ENCODE data around the gene VTI1B. TPM values are rescaled to one million over a fixed set of nuclear protein-coding genes. Genes with fewer than 3 reads are reported as not detected.

Gene VTI1B
- total RNA-seq, 2 experiments from 2014 or later, result 41.5 to 93.3 TPM

DNA sequence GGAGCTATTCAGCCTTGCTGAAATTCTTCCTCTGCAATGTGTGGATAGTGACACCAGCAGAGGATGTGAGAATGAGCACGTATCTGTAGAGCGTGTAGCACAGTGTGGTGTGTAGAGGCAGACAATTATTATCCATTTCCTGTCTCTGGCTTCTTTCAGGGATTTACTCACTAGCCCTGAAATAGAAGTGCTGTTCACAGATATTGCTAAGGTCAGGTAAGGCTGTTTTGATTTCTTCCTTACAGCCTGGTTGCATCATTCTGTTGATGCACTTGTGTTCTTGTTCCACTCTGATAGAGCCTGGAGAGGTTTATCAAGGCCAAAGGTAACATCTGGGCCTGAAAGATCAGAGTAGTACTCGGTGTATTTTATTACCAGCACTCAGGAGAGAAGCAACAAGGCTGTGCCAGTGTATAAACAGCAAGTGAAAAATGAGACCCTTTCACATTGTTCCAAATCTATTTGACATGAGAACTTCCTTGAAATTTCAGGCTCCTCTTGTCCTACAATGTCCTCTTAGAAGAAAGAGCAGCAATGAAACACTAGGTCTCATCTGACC lies 38.0 kb downstream of the VTI1B start:
- ChIA-PET CTCF (ENCODE audit: unreplicated experiment) (no interaction called here), POLR2A (interaction anchor here (1.1 kb wide), 1 partner anchor 11 kb away, joined by 3 read pairs; no protein-coding TSS in a partner anchor)
- Histone ChIP-seq H3K9me2 (ENCODE audit: insufficient read depth, low read length) (no peaks in the 10 kb centered on the region), H3K4me2 (ENCODE audit: low read length) (no peak overlapping the region), H3K9me3 (ENCODE audit: low read length) (no peaks in the 10 kb centered on the region), H3K4me3 (ENCODE audit: low read depth, low read length, poor library complexity, severe bottlenecking) (no peak overlapping the region), H3K4me1 (ENCODE audit: insufficient read depth, low read length, poor library complexity, severe bottlenecking) (no peaks in the 10 kb centered on the region), H4K20me1 (ENCODE audit: insufficient read depth, low read length) (no peaks in the 10 kb centered on the region), H2AFZ (ENCODE audit: low read length) (no peak overlapping the region), H3K27ac (ENCODE audit: low read depth, low read length, poor library complexity, severe bottlenecking) (no peak overlapping the region), H3K79me2 (ENCODE audit: insufficient read depth, low read depth, low read length) (no peaks in the 10 kb centered on the region), H3K36me3 (ENCODE audit: insufficient read depth, low read length) (no peaks in the 10 kb centered on the region)
- intact Hi-C loops (cut with micrococcal nuclease; ENCODE audit: unreplicated experiment), result no loop called here
- no peak for TF ChIP-seq EZH2phosphoT487 (IDR thresholded peaks at IDR 0.05; ENCODE audit: borderline replicate concordance, low read depth, low read length)
- TF ChIP-seq, protein P1, sequence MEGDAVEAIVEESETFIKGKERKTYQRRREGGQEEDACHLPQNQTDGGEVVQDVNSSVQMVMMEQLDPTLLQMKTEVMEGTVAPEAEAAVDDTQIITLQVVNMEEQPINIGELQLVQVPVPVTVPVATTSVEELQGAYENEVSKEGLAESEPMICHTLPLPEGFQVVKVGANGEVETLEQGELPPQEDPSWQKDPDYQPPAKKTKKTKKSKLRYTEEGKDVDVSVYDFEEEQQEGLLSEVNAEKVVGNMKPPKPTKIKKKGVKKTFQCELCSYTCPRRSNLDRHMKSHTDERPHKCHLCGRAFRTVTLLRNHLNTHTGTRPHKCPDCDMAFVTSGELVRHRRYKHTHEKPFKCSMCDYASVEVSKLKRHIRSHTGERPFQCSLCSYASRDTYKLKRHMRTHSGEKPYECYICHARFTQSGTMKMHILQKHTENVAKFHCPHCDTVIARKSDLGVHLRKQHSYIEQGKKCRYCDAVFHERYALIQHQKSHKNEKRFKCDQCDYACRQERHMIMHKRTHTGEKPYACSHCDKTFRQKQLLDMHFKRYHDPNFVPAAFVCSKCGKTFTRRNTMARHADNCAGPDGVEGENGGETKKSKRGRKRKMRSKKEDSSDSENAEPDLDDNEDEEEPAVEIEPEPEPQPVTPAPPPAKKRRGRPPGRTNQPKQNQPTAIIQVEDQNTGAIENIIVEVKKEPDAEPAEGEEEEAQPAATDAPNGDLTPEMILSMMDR (conservative IDR thresholded peaks at IDR 0.05; ENCODE audit: low read length), result no peak
- peak; percentile 15 for DNase-seq (ENCODE audit: low spot score)
- no TSS peak for BruUV-seq (replicated peaks)

DNA sequence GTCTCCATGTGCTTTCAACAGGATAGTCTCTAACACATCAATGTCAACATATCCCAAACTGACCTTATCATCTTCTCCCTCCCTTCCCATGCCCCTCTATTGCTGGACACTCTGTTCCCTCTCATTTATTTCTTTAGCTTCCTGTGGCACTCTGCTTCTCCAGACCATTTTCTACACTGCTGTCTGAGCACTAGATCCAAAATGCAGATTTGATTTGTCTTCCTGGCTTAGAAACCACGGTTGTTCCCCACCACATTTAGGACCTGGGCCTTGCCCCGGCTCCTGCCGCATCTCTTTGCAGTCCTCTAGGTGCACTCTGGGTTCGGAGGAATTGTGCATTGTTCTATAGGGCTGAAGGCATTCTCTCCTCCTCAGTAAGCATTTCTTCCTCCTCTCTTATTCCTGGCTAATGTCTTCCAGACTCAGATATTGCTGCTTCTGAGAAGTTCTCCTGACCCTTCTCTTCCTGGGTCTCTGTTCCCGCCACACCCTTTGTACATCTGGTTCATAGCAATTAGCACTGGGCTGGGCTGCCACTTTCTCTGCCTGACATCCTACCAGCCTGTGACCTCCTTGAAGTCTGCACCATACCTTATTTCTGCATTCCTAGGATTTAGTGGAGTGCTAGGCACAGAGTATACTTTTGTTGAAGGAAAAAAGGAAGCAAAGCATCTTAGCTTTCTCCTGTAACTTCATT lies 40.8 kb downstream of the VTI1B start:
- H3K79me2 ChIP-seq (ENCODE audit: insufficient read depth, low read depth, low read length), result no peaks in the 10 kb centered on the region
- H3K36me3 ChIP-seq (ENCODE audit: insufficient read depth, low read length), result no peaks in the 10 kb centered on the region
- no peak overlapping the region for H3K4me3 ChIP-seq (ENCODE audit: low read depth, low read length, poor library complexity, severe bottlenecking)
- no peak overlapping the region for H3K27ac ChIP-seq (ENCODE audit: low read depth, low read length, poor library complexity, severe bottlenecking)
- H3K4me2 ChIP-seq (ENCODE audit: low read length), result no peak overlapping the region
- H3K9me3 ChIP-seq (ENCODE audit: low read length), result no peaks in the 10 kb centered on the region
- CTCF ChIA-PET (ENCODE audit: unreplicated experiment), result no interaction called here
- BruUV-seq (replicated peaks), result no TSS peak
- no peak overlapping the region for H2AFZ ChIP-seq (ENCODE audit: low read length)
- no peak for DNase-seq (ENCODE audit: low spot score)
- H3K9me2 ChIP-seq (ENCODE audit: insufficient read depth, low read length), result no peaks in the 10 kb centered on the region
- intact Hi-C loops (cut with micrococcal nuclease; ENCODE audit: unreplicated experiment), result no loop called here
- no peaks in the 10 kb centered on the region for H3K4me1 ChIP-seq (ENCODE audit: insufficient read depth, low read length, poor library complexity, severe bottlenecking)
- H4K20me1 ChIP-seq (ENCODE audit: insufficient read depth, low read length), result no peaks in the 10 kb centered on the region
- POLR2A ChIA-PET, result no interaction called here
- TF ChIP-seq EZH2phosphoT487 (IDR thresholded peaks at IDR 0.05; ENCODE audit: borderline replicate concordance, low read depth, low read length), result no peak
- TF ChIP-seq, protein P1 (conservative IDR thresholded peaks at IDR 0.05; ENCODE audit: low read length), result no peak

DNA sequence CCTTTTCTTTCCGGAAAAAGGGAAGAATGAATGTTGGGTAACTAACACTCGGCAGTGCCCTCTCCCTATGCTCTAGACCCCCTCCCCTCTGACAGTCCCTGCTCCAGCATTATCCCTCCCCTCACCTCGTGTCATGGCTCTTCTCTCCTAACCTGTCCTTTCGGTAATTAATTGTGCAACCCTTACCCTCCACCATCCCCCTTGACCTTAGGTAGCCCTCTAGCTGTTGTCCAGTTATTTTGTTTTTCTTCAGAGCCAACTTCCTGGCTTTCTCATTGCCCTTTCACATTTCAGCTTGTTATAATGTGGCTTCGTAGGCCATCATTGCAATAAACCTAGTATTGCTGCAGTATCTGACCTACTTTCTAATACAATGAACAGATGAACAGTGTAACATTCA lies 43.5 kb downstream of the VTI1B start:
- intact Hi-C loops (cut with micrococcal nuclease; ENCODE audit: unreplicated experiment), result no loop called here
- no peak for DNase-seq (ENCODE audit: low spot score)
- Histone ChIP-seq H3K27ac (ENCODE audit: low read depth, low read length, poor library complexity, severe bottlenecking) (no peak overlapping the region), H3K4me2 (ENCODE audit: low read length) (no peak overlapping the region), H3K4me1 (ENCODE audit: insufficient read depth, low read length, poor library complexity, severe bottlenecking) (no peaks in the 10 kb centered on the region), H3K4me3 (ENCODE audit: low read depth, low read length, poor library complexity, severe bottlenecking) (no peak overlapping the region), H3K79me2 (ENCODE audit: insufficient read depth, low read depth, low read length) (no peaks in the 10 kb centered on the region), H2AFZ (ENCODE audit: low read length) (no peak overlapping the region), H3K9me2 (ENCODE audit: insufficient read depth, low read length) (no peaks in the 10 kb centered on the region), H3K36me3 (ENCODE audit: insufficient read depth, low read length) (no peaks in the 10 kb centered on the region), H3K9me3 (ENCODE audit: low read length) (no peaks in the 10 kb centered on the region), H4K20me1 (ENCODE audit: insufficient read depth, low read length) (no peaks in the 10 kb centered on the region)
- no TSS peak for BruUV-seq (replicated peaks)
- ChIA-PET CTCF (ENCODE audit: unreplicated experiment) (no interaction called here), POLR2A (interaction anchor here (1.0 kb wide), 1 partner anchor 28 kb away, joined by 3 read pairs; no protein-coding TSS in a partner anchor)
- TF ChIP-seq, protein P1 (conservative IDR thresholded peaks at IDR 0.05; ENCODE audit: low read length), result no peak
- no peak for TF ChIP-seq EZH2phosphoT487 (IDR thresholded peaks at IDR 0.05; ENCODE audit: borderline replicate concordance, low read depth, low read length)

Measured in OCI-LY7 (cell line).